ENCODE data around the gene GIT1. TPM values are rescaled to one million over a fixed set of nuclear protein-coding genes. Genes with fewer than 3 reads are reported as not detected.

The GIT1 gene
- total and polyA plus RNA-seq, 2 of the 13 experiments (the other 11 are each of a cell fraction or from before 2014, with no cell fraction given) = 14.2 to 30.8 TPM

GRCh38 chr17:29589524-29590410, at the start of gene GIT1 (continued):
- TF ChIP-seq LRRFIP1 (CRISPR knock-in tag; conservative IDR thresholded peaks at IDR 0.05) (no peak), ZFP90 (CRISPR knock-in tag; IDR thresholded peaks at IDR 0.05; ENCODE audit: borderline replicate concordance) (no peak), TARDBP (CRISPR knock-in tag; IDR thresholded peaks at IDR 0.05) (no peak), SRSF4 (IDR thresholded peaks at IDR 0.05; ENCODE audit: low read depth, low read length, poor library complexity, severe bottlenecking) (no peak), ZNF318 (CRISPR knock-in tag; IDR thresholded peaks at IDR 0.05) (no peak), ZNF556 (CRISPR knock-in tag; IDR thresholded peaks at IDR 0.05; ENCODE audit: borderline replicate concordance) (no peak), GABPA (IDR thresholded peaks at IDR 0.05; ENCODE audit: low read depth, low read length) (peak; percentile 30), GABPA (CRISPR knock-in tag; IDR thresholded peaks at IDR 0.05; ENCODE audit: low read depth) (no peak), YEATS2 (CRISPR knock-in tag; IDR thresholded peaks at IDR 0.05; ENCODE audit: borderline replicate concordance) (no peak), MED8 (CRISPR knock-in tag; IDR thresholded peaks at IDR 0.05; ENCODE audit: insufficient replicate concordance) (no peak), ZNF780A (CRISPR knock-in tag; IDR thresholded peaks at IDR 0.05) (no peak), DRAP1 (CRISPR knock-in tag; IDR thresholded peaks at IDR 0.05) (no peak), MBD4 (IDR thresholded peaks at IDR 0.05; ENCODE audit: borderline replicate concordance, low read length) (no peak), ZNF563 (CRISPR knock-in tag; IDR thresholded peaks at IDR 0.05) (no peak), U2AF1 (optimal IDR thresholded peaks at IDR 0.05; ENCODE audit: low read depth, low read length) (no peak), ZBTB2 (CRISPR knock-in tag; IDR thresholded peaks at IDR 0.05; ENCODE audit: low read depth) (peak; percentile 77)
